Right ventricle myocardium inferior (tissue), 1 donor: Measurements from ENCODE around the gene MBNL2. TPM values are rescaled to one million over a fixed set of nuclear protein-coding genes. Genes with fewer than 3 reads are reported as not detected.

Experiments used
- ATAC-seq: fragments of 200-7000 bp; cut with Tn5 transposase; one replicate; pipeline ENCODE4 v1.9.1; 2020; ENCODE audit warnings: mild to moderate bottlenecking, moderate library complexity
- DNase-seq: peaks from one replicate; pipeline ENCODE4 v3.0.0; 2021; ENCODE audit errors: missing footprints
- intact Hi-C: fragments of 100-400 bp; cut with DNase I; formaldehyde crosslinking; loops from one replicate; pipeline ENCODE4 v1.11.0; 2022
- total RNA-seq: library from RNA; stranded (reverse); fragmentation: NEBNext Ultra II Directional; extraction: Animal tissue kit (Norgen Biotek cat#: 25700); gene quantifications from one replicate; pipeline ENCODE4 v1.2.1, GENCODE V29; 2021
- donor health status: DM: no; HTN: yes; CAD: no; lungs with severe emphysema.

The MBNL2 gene
- total RNA-seq, 1 donor from 2014 or later, result 69.1 TPM

GRCh38 chr13:97369261-97369893 is 147.2 kb downstream of the MBNL2 start:
- DNase-seq, result no peak
- intact Hi-C loops, result loop anchor here (5.0 to 10.0 kb wide), 2 partner anchors 63 to 435 kb away; partner anchors contain the start of gene RAP2A
- peak; percentile 50 for ATAC-seq

GRCh38 chr13:97371486-97372109 is 149.5 kb downstream of the MBNL2 start:
- ATAC-seq, result no peak
- DNase-seq, result no peak
- intact Hi-C loops, result no loop called here

GRCh38 chr13:97372936-97373335 is 150.8 kb downstream of the MBNL2 start:
- no peak for ATAC-seq
- intact Hi-C loops, result no loop called here
- DNase-seq, result no peak

- ATAC-seq, result no peak
- DNase-seq, result no peak
- intact Hi-C loops, result no loop called here
These were observed 151.7 kb downstream of the MBNL2 start for GRCh38 chr13:97373787-97374186.

GRCh38 chr13:97376981-97377380 is 154.8 kb downstream of the MBNL2 start:
- ATAC-seq, result no peak
- DNase-seq, result no peak
- intact Hi-C loops, result no loop called here

GRCh38 chr13:97379386-97379785 is 157.3 kb downstream of the MBNL2 start:
- DNase-seq (no peak), ATAC-seq (no peak)
- intact Hi-C loops, result no loop called here

GRCh38 chr13:97380696-97381095 is 158.6 kb downstream of the MBNL2 start:
- ATAC-seq, result no peak
- DNase-seq, result no peak

GRCh38 chr13:97381189-97381588 is 159.1 kb downstream of the MBNL2 start:
- intact Hi-C loops, result no loop called here
- no peak for ATAC-seq
- DNase-seq, result no peak

More at GRCh38 chr13:97380696-97381095, 158.6 kb downstream of the MBNL2 start:
- intact Hi-C loops, result no loop called here

- DNase-seq, result no peak
- intact Hi-C loops, result no loop called here
- ATAC-seq, result no peak
These were observed 160.1 kb downstream of the MBNL2 start for GRCh38 chr13:97382276-97382675.

GRCh38 chr13:97384371-97384770 is 162.2 kb downstream of the MBNL2 start:
- no peak for ATAC-seq
- no peak for DNase-seq
- intact Hi-C loops, result no loop called here

- DNase-seq (no peak), ATAC-seq (no peak)
These were observed 163.0 kb downstream of the MBNL2 start for GRCh38 chr13:97385146-97385545.

GRCh38 chr13:97385854-97386253 is 163.7 kb downstream of the MBNL2 start:
- no peak for ATAC-seq
- intact Hi-C loops, result no loop called here
- DNase-seq, result no peak

More at GRCh38 chr13:97385146-97385545, 163.0 kb downstream of the MBNL2 start:
- intact Hi-C loops, result no loop called here

- intact Hi-C loops, result no loop called here
- DNase-seq (peak; percentile 69), ATAC-seq (no peak)
These were observed 164.8 kb downstream of the MBNL2 start for GRCh38 chr13:97386801-97387484.

GRCh38 chr13:97387485-97387839 is 165.3 kb downstream of the MBNL2 start:
- intact Hi-C loops, result no loop called here
- DNase-seq, result no peak
- ATAC-seq, result peak; percentile 27

GRCh38 chr13:97387890-97388289 is 165.8 kb downstream of the MBNL2 start:
- ATAC-seq (no peak), DNase-seq (no peak)
- intact Hi-C loops, result no loop called here

- ATAC-seq, result no peak
- DNase-seq, result no peak
- intact Hi-C loops, result no loop called here
These were observed 166.2 kb downstream of the MBNL2 start for GRCh38 chr13:97388373-97388772.

- ATAC-seq (no peak), DNase-seq (no peak)
- intact Hi-C loops, result no loop called here
These were observed 168.9 kb downstream of the MBNL2 start for GRCh38 chr13:97390941-97391600.

- ATAC-seq, result no peak
- intact Hi-C loops, result no loop called here
- DNase-seq, result no peak
These were observed 169.9 kb downstream of the MBNL2 start for GRCh38 chr13:97392020-97392419.

GRCh38 chr13:97394542-97394941 is 172.4 kb downstream of the MBNL2 start:
- DNase-seq, result no peak
- intact Hi-C loops, result no loop called here
- ATAC-seq, result no peak
